Neural progenitor cell (in vitro differentiated cells): ENCODE data around the gene RAI1.

ENCODE experiments used
- EZH2 ChIP-seq: fragments of 200-600 bp; sonication (generic); IDR thresholded peaks from 2 replicates; pipeline ENCODE4 v1.6.1; 2017; ENCODE audit warnings: antibody characterized with exemption, mild to moderate bottlenecking, moderate library complexity
- TF ChIP-seq, protein P1 (sequence below): fragments of 200-600 bp; sonication (generic); IDR thresholded peaks from 2 replicates; pipeline ENCODE4 v1.5.1; 2017; ENCODE audit warnings: antibody characterized with exemption, mild to moderate bottlenecking

DNA sequence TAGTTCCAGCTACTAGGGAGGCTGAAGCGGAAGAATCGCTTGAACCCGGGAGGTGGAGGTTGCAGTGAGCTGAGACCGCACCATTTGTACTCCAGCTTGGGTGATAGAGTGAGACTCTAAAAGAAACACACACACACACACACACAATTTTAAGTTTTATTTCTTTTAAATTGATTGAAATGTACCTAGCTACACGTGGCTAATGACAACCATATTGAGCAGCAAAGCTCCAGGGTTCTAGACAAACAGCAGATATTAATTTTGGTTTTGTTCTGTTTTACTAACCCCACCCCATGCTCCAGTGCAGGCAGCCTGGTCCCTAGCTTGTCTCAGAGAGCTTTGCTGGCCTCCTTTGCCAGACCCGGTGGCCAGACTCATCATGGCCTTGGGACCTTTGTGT, 16.0 kb upstream of the RAI1 start:
- TF ChIP-seq, protein P1, sequence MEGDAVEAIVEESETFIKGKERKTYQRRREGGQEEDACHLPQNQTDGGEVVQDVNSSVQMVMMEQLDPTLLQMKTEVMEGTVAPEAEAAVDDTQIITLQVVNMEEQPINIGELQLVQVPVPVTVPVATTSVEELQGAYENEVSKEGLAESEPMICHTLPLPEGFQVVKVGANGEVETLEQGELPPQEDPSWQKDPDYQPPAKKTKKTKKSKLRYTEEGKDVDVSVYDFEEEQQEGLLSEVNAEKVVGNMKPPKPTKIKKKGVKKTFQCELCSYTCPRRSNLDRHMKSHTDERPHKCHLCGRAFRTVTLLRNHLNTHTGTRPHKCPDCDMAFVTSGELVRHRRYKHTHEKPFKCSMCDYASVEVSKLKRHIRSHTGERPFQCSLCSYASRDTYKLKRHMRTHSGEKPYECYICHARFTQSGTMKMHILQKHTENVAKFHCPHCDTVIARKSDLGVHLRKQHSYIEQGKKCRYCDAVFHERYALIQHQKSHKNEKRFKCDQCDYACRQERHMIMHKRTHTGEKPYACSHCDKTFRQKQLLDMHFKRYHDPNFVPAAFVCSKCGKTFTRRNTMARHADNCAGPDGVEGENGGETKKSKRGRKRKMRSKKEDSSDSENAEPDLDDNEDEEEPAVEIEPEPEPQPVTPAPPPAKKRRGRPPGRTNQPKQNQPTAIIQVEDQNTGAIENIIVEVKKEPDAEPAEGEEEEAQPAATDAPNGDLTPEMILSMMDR = no peak
- TF ChIP-seq EZH2 = no peak
